Stimulated activated CD8-positive, alpha-beta memory T cell treated with anti-CD3 and anti-CD28 coated beads, Interleukin-4, amount 100 ng/mL, for 24 hours (primary cell): Measurements from ENCODE around the gene IPCEF1.
"Not testable (repeated sequence)": the region's sequence is repeated elsewhere in the genome, so short reads cannot be mapped to it uniquely, and the experiment has no call there.

Source experiments
- DNase-seq: peaks from one replicate; pipeline ENCODE4 v3.0.0-alpha.2; 2020; ENCODE audit warnings: low read depth

Gene IPCEF1

GRCh38 chr6:154219250-154219649, 137.4 kb downstream of the IPCEF1 start:
- DNase-seq = no peak

DNA sequence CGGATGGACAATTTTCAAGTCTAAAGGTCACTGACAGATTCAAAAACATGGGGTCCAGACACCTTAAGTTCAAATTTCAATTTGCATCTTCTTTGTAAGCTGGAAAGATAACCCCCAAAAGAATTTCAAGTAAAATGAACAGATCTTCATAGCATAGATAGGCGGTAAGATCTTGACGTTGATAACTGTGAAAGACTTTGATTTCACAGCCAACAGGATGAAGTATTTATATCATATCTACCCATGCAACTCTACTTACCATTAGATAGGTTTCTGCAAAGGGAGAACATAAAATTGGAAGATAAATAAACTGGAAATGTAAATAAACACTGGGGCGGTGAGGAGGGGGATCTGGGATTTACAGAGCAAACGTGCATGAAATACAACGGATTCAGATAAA, 137.8 kb downstream of the IPCEF1 start:
- DNase-seq = no peak

GRCh38 chr6:154218301-154218700, 138.3 kb downstream of the IPCEF1 start:
- no peak for DNase-seq

DNA sequence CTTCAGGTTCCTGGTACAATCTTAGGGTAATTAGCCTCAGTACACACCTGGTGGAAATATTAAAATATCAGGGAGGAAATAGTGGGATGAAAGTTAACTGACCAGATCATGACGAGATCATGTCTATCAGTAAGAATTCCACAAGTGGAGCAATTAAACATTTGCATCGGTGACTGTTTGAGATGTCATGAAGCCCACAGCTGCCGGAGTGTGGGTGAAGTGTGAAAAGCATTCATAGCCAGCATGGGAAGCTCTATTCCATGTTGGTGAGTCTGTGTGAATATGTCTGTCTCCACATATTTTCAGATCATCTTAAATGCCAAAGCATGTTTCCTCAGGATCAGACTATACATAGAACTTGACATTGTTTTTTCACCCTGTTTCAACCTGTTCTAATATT, 142.8 kb downstream of the IPCEF1 start:
- DNase-seq = no peak

- no peak for DNase-seq
These were observed 145.9 kb downstream of the IPCEF1 start for GRCh38 chr6:154210678-154211077.

GRCh38 chr6:154209555-154209954, 147.0 kb downstream of the IPCEF1 start:
- DNase-seq = no peak

- DNase-seq = no peak
These were observed 149.6 kb downstream of the IPCEF1 start for GRCh38 chr6:154206996-154207395.

- DNase-seq = no peak
These were observed 150.5 kb downstream of the IPCEF1 start for GRCh38 chr6:154206141-154206540.

DNA sequence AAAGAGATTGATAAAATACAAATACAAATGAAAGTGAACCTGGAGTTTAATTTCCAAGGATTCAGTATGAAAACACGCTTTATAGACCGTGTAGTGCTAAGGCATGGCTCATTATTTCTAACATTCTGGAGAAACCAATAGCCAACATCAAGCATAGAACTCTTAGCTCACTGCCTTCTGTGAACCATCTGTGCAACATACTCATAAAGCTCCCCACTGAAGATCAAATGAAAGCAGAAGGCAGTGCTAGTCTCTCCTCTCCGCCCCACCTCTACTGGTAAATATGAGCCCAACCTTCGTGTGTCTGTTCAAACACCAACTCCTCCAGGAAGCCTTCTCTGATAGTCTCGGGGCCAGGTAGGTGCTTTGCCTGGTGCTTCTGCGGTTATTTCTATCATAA, 153.6 kb downstream of the IPCEF1 start:
- no peak for DNase-seq

DNA sequence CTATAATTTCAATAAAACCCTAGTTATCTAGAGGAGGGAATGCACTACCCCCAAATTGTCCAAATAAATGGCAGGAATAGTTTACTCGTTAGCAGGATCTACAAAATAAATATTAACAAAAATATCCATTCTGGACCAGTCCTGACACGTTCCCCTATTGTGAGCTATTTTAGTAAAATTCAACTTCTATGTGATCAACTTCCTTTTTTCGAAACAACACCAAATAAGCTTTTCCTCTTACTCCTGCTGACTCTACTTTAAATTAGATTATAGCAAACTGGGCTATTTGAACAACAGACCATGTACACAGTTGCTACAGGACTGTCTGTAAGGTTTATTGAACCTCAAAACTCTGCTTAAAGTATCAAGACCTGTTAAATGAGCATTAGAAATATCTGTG, 154.3 kb downstream of the IPCEF1 start:
- no peak for DNase-seq

DNA sequence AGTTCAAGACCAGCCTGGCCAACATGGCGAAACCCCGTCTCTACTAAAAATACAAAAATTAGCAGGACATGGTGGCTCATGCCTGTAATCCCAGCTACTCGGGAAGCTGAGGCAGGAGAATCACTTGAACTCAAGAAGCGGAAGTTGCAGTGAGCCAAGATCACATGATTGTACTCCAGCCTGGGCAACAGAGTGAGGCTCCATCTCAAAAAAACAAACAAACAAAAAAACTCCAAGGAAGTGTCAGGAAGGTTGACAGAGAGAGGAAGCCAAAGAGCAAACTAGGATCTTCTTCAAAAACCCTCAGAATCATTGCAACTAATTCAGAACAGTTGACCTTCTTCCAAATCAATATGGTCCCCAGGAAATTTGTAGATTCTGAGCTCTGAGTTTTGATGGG, 154.9 kb downstream of the IPCEF1 start:
- not testable (repeated sequence) for DNase-seq

- DNase-seq = no peak
These were observed 159.3 kb downstream of the IPCEF1 start for GRCh38 chr6:154197196-154197860.

- DNase-seq = no peak
These were observed 160.2 kb downstream of the IPCEF1 start for GRCh38 chr6:154196333-154196885.

DNA sequence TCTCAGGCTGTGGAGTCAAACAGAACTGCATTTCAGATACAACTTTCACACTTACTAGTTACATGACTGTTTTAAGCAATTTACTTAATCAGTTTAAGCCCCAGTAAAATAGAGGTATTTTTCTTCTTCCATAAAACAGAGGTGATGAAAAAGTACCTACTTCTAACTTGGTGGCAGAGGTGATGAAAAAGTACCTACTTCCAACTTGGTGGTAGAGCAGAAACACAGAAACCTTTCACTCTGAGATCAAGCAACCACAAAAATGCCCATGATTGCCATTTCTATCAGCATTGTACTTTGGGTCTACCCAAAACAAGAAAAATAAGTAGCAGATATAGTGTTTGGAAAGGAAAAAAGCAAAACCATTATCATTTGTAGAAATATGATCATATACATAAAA, 168.9 kb downstream of the IPCEF1 start:
- no peak for DNase-seq

- DNase-seq = no peak
These were observed 169.4 kb downstream of the IPCEF1 start for GRCh38 chr6:154187203-154187602.

- DNase-seq = no peak
These were observed 177.2 kb downstream of the IPCEF1 start for GRCh38 chr6:154179434-154179833.

DNA sequence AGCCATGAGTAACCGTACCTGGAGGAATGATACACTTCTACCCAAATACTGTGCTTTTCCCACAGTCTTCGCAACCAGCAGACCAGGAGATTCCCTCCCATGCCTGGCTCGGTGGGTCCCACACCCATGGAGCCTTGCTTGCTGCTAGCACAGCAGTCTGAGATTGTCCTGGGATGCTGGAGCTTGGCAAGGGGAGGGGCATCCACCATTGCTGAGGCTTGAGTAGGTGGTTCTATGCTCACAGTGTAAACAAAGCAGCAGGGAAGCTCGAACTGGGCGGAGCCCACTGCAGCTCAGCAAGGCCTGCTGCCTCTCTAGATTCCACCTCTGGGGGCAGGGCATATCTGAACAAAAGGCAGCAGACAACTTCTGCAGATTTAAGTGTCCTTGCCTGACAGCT, 184.2 kb downstream of the IPCEF1 start:
- not testable (repeated sequence) for DNase-seq

GRCh38 chr6:154170106-154170505, 186.5 kb downstream of the IPCEF1 start:
- DNase-seq = no peak

GRCh38 chr6:154169193-154169847, 187.3 kb downstream of the IPCEF1 start:
- no peak for DNase-seq

DNA sequence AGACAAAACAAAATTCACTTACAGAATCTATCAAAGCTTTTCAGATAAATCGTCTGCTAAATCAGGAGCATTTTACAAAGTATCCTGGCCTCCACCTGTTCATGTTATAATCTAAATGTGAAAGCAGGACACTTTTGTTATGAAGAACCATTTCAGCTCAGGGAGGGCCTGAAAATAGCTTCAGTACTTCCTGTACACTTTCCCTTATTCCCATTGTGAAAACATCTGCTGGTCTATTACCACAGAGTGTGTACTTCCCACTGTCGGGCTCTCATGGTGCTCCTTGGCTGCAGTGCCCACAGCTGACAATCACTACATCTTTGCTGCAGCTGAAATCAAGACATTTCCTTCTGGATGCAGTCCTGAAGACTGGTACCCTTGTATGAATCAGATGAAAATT, 189.5 kb downstream of the IPCEF1 start:
- no peak for DNase-seq

- no peak for DNase-seq
These were observed 190.5 kb downstream of the IPCEF1 start for GRCh38 chr6:154166140-154166539.

- DNase-seq = no peak
These were observed 191.1 kb downstream of the IPCEF1 start for GRCh38 chr6:154165478-154165877.

DNA sequence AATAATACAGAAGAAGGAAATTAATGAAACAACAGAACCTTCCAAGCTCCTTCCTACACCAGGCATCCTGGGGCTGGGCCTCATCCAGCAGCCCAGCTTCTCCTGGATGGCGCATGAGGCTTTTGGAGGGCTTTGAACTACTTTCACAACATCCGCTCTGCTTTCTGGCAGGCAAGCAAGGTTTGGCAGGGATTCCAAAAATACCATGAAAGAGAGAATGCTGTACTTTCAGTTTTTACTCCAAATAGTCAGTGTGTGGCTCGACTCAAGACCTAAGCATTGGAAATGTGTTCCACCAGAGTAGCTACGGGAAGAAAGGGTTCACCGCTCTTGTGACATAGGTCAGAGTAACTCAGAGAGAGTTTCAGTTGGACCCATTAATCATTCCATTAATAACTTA, 192.2 kb downstream of the IPCEF1 start:
- no peak for DNase-seq

GRCh38 chr6:154161689-154162088, 194.9 kb downstream of the IPCEF1 start:
- DNase-seq = no peak
